ENCODE data around the gene ENDOG.
"Not testable (repeated sequence)": the region's sequence is repeated elsewhere in the genome, so short reads cannot be mapped to it uniquely, and the experiment has no call there.

The ENDOG gene

DNA sequence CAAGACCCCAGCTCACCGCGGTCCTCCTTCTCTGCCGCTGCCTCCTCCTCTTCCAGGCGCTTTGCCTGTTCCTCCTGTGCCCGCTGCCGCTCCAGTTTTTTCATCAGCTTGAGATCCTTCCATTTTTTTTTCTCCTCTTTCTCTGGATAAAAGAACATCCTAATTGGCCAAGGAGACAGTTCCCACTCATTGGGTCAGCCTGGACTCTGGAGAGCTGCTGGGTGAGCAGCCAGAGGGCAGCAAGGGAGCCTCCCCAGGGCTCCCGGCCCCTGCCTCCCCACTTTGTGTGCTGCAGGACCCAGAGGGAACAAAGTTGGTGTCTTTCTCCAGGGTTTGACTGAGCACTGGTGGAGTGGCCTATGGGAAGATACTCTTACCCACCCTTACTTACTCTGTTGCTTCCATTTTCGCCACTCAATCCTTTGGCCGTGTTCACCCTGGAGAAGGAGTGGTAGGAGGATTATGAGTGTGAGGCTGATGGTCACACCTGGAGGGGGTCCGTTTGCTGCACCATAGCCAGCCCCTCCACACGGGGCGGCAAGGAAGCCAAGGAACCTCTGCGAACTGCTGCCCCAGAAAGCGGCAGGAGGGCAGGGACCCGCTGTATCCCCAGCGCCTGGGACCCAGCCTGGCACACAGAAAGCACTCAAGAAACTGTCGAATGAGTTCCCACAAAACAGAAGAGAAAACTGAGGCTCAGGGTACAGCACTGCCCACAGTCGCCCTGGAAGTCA is 10.6 kb downstream of the ENDOG start:
- TF ChIP-seq POLR2A (IDR thresholded peaks at IDR 0.05; ENCODE audit: low read length) (no peak), GATA1 (IDR thresholded peaks at IDR 0.05; ENCODE audit: low read depth, low read length) (no peak)

GRCh38 chr9:128829477-128830251 is 11.4 kb downstream of the ENDOG start, which contains the start of gene SPOUT1:
TSS of gene SPOUT1 (minus strand) at chr9:128829794. CDS start at chr9:128829780, 14 bp downstream.
- peak; percentile 94 to 96 for DNase-seq
- TF ChIP-seq POLR2A (IDR thresholded peaks at IDR 0.05; ENCODE audit: low read length) (peak; percentile 81), GATA1 (IDR thresholded peaks at IDR 0.05; ENCODE audit: low read depth, low read length) (no peak)

More for the DNA sequence above, 10.6 kb downstream of the ENDOG start:
- no peak for DNase-seq

DNA sequence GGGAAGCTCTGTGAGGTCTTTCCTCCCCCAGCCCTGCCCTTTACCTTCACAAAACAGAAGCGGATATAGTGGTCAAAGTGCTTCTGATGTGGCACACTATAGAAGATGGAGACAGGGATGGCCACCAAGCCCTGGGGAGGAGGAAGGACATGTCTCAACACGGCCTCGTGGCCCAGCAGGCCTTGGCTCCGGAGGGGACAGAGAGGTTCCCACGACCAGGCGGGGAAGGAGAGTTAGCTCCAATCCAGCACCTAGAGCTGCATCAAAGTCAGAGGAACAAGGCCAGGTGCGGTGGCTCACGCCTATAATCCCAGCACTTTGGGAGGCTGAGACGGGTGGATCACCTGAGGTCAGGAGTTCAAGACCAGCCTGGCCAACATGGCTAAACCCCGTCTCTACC is 15.4 kb downstream of the ENDOG start:
- TF ChIP-seq POLR2A (IDR thresholded peaks at IDR 0.05; ENCODE audit: low read length), result no peak
- TF ChIP-seq GATA1 (IDR thresholded peaks at IDR 0.05; ENCODE audit: low read depth, low read length), result no peak

GRCh38 chr9:128835246-128836210 is 17.2 kb downstream of the ENDOG start:
- TF ChIP-seq POLR2A (IDR thresholded peaks at IDR 0.05; ENCODE audit: low read length) (no peak), GATA1 (IDR thresholded peaks at IDR 0.05; ENCODE audit: low read depth, low read length) (no peak)
- no peak for DNase-seq

More for the DNA sequence above, 15.4 kb downstream of the ENDOG start:
- DNase-seq, result no peak

DNA sequence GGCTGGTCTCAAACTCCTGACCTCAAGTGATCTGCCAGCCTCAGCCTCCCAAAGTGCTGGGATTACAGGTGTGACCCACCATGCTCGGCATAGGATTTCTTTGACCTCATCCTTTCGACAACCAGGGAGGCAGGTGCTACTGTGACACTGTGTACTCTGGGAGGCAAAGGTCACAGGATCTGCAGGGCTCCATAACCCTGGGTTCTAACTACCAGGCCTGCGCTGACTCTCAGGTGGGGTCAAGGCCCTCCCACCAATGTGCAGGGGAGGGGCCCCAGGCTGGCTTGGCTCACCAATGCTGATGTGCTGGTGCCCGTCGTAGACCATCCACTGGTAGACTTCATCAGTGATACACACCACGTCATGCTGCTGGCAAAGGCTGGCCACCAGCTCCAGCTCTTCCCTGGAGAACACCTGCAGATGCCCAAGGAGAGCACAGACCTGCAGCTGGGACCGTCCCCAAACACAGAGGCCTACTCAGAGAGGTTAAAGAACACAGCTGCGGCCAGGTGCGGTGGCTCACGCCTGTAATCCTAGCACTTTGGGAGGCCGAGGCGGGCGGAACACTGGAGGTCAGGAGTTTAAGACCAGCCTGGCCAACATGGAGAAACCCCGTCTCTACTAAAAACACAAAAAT is 18.3 kb downstream of the ENDOG start:
- TF ChIP-seq GATA1 (IDR thresholded peaks at IDR 0.05; ENCODE audit: low read depth, low read length) (no peak), POLR2A (IDR thresholded peaks at IDR 0.05; ENCODE audit: low read length) (no peak)
- DNase-seq, result no peak

- DNase-seq, result no peak
- TF ChIP-seq POLR2A (IDR thresholded peaks at IDR 0.05; ENCODE audit: low read length), result no peak
- no peak for TF ChIP-seq GATA1 (IDR thresholded peaks at IDR 0.05; ENCODE audit: low read depth, low read length)
Measured at GRCh38 chr9:128838338-128838737, 20.0 kb downstream of the ENDOG start.

DNA sequence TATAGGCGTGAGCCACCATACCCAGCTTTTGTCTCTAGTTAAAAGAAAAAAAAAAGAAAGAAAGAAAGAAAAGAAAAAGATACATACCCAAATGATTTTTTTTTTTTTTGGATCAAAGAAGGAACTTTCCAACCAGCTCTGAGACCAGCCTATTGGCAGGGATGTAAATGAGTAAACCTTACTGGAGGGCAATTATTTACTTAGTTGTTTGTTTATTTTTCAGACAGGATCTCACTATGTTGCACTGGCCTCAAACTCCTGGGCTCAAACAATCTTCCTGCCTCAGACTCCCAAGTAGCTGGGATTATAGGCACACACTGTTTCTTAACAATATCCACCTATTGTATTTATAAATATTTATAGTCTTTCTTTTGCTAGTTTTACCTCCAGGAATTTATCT is 22.2 kb downstream of the ENDOG start:
- DNase-seq, result no peak
- no peak for TF ChIP-seq POLR2A (IDR thresholded peaks at IDR 0.05; ENCODE audit: low read length)
- no peak for TF ChIP-seq GATA1 (IDR thresholded peaks at IDR 0.05; ENCODE audit: low read depth, low read length)

DNA sequence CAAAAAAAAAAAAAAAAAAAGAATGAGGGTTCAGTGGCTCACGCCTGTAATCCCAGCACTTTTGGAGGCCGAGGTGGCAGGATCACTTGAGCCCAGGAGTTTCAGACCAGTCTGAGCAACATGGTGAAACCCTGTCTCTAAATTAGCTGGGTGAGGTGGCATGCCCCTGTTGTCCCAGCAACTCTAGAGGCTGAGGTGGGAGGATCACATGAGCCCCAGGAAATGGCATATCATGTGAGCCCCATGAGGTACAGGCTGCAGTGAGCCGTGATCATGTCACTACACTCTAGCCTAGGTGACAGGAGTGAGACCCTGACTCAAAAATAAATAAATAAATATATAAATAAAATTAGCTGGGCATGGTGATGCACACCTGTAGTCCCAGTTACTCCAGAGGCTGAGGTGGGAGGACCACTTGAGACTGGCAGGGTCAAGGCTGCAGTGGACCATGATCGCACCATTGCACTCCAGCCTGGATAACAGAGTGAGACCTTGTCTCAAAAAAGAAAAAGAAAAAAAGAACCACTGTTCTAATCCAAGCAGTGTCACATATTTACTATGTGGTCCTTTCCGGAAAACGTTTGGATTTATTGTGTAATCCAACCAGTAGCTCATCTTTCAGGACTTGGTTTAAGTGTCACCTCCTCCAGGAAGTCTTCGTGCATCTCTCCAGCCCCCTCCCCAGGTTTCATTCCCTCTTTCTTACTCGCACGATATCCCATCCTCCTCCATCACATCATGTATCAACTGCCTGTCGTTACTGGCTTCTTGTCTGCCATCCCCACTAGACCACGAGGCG is 23.6 kb downstream of the ENDOG start:
- no peak for DNase-seq
- TF ChIP-seq GATA1 (IDR thresholded peaks at IDR 0.05; ENCODE audit: low read depth, low read length) (no peak), POLR2A (IDR thresholded peaks at IDR 0.05; ENCODE audit: low read length) (no peak)

GRCh38 chr9:128843171-128843570 is 24.9 kb downstream of the ENDOG start:
- DNase-seq, result not testable (repeated sequence)

GRCh38 chr9:128845186-128845931 is 27.1 kb downstream of the ENDOG start:
- no peak for TF ChIP-seq GATA1 (IDR thresholded peaks at IDR 0.05; ENCODE audit: low read depth, low read length)
- TF ChIP-seq POLR2A (IDR thresholded peaks at IDR 0.05; ENCODE audit: low read length), result no peak
- DNase-seq, result peak; percentile 30 to 76

- no peak for DNase-seq
- TF ChIP-seq GATA1 (IDR thresholded peaks at IDR 0.05; ENCODE audit: low read depth, low read length) (no peak), POLR2A (IDR thresholded peaks at IDR 0.05; ENCODE audit: low read length) (no peak)
Measured at GRCh38 chr9:128846680-128847030, 28.4 kb downstream of the ENDOG start.

DNA sequence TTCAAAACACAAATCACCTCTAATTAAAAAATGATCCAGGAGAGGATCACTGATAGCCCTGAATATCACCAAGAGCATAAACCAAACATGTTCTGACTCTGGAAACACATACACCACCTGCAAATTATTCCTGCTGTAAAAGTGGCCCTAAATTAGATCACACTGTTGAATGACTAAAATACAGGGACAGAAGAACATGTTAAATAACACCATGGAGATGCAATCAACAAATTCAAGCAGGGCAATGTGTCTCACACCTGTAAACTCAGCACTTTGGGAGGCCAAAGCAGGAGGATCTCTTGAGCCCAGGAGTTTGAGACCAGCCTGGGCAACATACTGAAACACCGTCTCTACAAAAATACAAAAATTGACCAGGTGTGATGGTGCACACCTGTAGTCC is 29.5 kb downstream of the ENDOG start:
- DNase-seq, result no peak
- TF ChIP-seq GATA1 (IDR thresholded peaks at IDR 0.05; ENCODE audit: low read depth, low read length), result no peak

DNA sequence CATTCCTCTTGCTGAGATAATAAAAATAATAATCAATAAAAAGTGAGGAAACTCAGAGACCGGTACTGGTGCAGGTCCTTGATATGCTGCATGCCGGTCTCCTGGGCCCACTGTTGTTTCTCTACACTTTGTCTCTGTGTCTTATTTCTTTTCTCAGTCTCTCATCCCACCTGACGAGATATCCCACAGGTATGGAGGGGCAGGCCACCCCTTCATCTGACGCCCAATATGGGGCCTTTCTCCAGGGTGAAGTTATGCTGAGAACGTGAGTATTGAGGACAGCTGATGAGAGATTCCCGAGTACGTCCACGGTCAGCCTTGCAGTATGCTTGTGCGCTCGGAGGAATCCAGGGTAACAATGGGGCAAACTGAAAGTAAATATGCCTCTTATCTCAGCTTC is 32.7 kb downstream of the ENDOG start:
- not testable (repeated sequence) for DNase-seq

DNA sequence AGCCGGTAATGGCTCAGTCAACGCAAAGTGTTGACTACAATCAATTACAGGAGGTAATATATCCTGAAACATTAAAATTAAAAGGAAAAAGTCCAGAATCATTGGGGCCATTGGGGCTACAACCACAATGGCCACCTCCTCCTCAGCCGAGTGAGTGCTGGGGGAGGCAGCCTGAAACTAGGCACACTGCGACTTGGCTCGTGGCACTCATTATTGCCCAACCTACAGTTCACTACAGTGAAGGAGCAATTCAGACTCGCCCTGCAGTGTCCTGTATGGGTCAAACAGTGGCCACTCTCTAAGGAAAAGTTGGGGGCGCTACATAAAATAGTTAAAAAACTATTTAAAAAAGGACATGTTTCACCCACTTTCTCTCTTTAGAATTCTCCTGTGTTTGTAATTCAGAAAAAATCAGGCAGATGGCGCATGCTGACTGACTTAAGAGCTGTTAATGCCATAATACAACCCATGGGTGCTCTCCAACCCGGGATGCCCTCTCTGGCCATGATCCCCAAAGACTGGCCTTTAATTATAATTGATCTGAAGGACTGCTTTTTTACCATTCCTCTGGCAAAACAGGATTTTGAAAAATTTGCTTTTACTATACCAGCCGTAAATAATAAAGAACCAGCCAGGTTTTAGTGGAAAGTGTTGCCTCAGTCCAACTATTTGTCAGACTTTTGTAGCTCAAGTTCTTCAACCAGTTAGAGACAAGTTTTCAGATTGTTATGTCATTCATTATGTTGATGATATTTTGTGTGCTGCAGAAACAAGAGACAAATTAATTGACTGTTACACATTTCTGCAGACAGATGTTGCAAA is 33.7 kb downstream of the ENDOG start:
- peak; percentile 60 to 64 for DNase-seq

GRCh38 chr9:128852646-128853045 is 34.3 kb downstream of the ENDOG start:
- not testable (repeated sequence) for DNase-seq

DNA sequence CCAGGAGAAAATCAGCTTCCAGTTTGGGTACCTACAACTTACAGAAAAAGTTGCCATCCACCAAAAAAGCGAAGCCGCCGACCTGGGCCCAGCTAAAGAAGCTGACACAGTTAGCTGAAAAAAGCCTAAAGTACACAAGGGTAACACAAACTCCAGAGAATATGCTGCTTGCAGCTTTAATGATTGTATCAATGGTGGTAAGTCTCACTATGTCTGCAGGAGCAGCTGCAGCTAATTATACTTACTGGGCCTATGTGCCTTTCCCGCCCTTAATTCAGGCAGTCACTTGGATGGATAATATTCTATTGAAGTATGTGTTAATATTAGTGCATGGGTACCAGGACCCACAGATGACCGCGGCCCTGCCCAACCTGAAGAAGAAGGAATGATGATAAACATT is 36.2 kb downstream of the ENDOG start:
- DNase-seq, result not testable (repeated sequence)

- DNase-seq, result not testable (repeated sequence)
Measured at GRCh38 chr9:128858476-128858875, 40.2 kb downstream of the ENDOG start.

All from erythroblast (primary cell).